Parathyroid adenoma (tissue), 2 donors: ENCODE measurements around the gene RNU1-3.
"Not testable (repeated sequence)": the region's sequence is repeated elsewhere in the genome, so short reads cannot be mapped to it uniquely, and the experiment has no call there.

Experiments used
- H2AFZ ChIP-seq: fragments of 300-600 bp; sonication (generic); one replicate; pipeline ENCODE4 v1.7.0; 2017; ENCODE audit warnings: antibody characterized with exemption, mild to moderate bottlenecking
- H3K27ac ChIP-seq: fragments of 300-600 bp; sonication (generic); one replicate; pipeline ENCODE4 v1.7.0; 2017
- H3K27me3 ChIP-seq: fragments of 300-600 bp; sonication (generic); one replicate; pipeline ENCODE4 v1.7.0; 2017; ENCODE audit warnings: low read length; ENCODE audit not compliant: control insufficient read depth, insufficient read depth
- H3K36me3 ChIP-seq: fragments of 300-600 bp; sonication (generic); one replicate; pipeline ENCODE4 v1.7.0; 2017; ENCODE audit warnings: low read length; ENCODE audit not compliant: control insufficient read depth, insufficient read depth
- H3K4me1 ChIP-seq: fragments of 300-600 bp; sonication (generic); one replicate; pipeline ENCODE4 v1.7.0; 2017; ENCODE audit warnings: control low read depth
- H3K4me2 ChIP-seq: fragments of 300-600 bp; sonication (generic); one replicate; pipeline ENCODE4 v1.7.0; 2017; ENCODE audit warnings: low read length
- H3K4me3 ChIP-seq: fragments of 300-600 bp; sonication (generic); one replicate; pipeline ENCODE4 v1.7.0; 2017; ENCODE audit warnings: low read depth, low read length
- H3K79me2 ChIP-seq: fragments of 300-600 bp; sonication (generic); one replicate; pipeline ENCODE4 v1.7.0; 2017; ENCODE audit warnings: control low read depth
- H3K9ac ChIP-seq: fragments of 300-600 bp; sonication (generic); one replicate; pipeline ENCODE4 v1.7.0; 2017; ENCODE audit warnings: mild to moderate bottlenecking
- H3K9me3 ChIP-seq: fragments of 300-600 bp; sonication (generic); one replicate; pipeline ENCODE4 v1.7.0; 2017; ENCODE audit warnings: low read length; ENCODE audit not compliant: control insufficient read depth
- TF ChIP-seq, protein P1 (sequence below): fragments of 300-600 bp; sonication (generic); IDR thresholded peaks from one replicate; pipeline ENCODE4 v1.7.0; 2017; ENCODE audit warnings: antibody characterized with exemption, mild to moderate bottlenecking
- donor health status: primary hyperparathyroidism.

Gene RNU1-3

DNA sequence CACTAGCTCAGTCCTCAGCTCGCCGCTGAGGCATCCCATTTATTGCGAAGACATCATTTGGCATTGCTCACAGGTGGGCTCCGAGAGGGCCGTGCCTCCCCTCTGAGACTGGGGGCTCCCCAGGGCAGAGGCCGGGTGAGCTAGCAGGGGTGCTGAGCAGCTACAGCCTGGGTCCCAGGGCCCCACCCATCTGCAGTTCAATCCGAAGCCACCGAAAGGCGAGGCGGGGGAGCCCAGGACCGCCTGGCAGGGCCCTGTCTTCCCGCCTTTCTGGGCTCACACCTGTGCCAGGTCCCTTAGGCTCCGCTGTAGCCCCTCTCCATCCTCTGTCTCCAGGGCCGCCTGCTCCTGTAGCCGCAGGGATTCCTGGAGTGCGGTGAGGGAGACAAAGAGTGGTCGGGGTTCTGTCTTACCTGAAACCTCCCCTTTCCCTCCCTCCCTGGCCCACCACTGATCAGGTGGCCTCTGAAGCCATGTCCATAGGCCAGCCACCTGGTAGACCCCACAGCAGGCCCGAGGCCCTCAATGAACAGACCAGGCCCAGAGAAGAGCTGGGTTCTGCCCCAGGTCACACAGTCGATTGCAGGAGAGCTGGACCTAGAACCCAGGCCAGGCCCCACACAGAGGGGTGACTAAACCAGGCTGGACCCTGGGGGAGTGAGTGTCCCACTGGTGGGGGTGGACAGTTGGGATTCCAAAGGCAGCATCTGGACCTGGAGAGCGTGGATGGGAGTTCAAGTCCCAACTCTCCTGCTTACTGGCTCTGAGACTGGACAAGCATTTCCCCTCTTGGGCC lies 35.3 kb downstream of the RNU1-3 start:
- Histone ChIP-seq H3K27me3 (no peaks in the 10 kb centered on the region), H3K4me2 (no peak overlapping the region), H3K9me3 (no peaks in the 10 kb centered on the region), H3K79me2 (no peaks in the 10 kb centered on the region), H3K9ac (no peak overlapping the region), H3K4me1 (no peaks in the 10 kb centered on the region), H2AFZ (no peak overlapping the region), H3K27ac (no peak overlapping the region), H3K36me3 (no peaks in the 10 kb centered on the region), H3K4me3 (no peak overlapping the region)
- TF ChIP-seq, protein P1, sequence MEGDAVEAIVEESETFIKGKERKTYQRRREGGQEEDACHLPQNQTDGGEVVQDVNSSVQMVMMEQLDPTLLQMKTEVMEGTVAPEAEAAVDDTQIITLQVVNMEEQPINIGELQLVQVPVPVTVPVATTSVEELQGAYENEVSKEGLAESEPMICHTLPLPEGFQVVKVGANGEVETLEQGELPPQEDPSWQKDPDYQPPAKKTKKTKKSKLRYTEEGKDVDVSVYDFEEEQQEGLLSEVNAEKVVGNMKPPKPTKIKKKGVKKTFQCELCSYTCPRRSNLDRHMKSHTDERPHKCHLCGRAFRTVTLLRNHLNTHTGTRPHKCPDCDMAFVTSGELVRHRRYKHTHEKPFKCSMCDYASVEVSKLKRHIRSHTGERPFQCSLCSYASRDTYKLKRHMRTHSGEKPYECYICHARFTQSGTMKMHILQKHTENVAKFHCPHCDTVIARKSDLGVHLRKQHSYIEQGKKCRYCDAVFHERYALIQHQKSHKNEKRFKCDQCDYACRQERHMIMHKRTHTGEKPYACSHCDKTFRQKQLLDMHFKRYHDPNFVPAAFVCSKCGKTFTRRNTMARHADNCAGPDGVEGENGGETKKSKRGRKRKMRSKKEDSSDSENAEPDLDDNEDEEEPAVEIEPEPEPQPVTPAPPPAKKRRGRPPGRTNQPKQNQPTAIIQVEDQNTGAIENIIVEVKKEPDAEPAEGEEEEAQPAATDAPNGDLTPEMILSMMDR, result no peak

DNA sequence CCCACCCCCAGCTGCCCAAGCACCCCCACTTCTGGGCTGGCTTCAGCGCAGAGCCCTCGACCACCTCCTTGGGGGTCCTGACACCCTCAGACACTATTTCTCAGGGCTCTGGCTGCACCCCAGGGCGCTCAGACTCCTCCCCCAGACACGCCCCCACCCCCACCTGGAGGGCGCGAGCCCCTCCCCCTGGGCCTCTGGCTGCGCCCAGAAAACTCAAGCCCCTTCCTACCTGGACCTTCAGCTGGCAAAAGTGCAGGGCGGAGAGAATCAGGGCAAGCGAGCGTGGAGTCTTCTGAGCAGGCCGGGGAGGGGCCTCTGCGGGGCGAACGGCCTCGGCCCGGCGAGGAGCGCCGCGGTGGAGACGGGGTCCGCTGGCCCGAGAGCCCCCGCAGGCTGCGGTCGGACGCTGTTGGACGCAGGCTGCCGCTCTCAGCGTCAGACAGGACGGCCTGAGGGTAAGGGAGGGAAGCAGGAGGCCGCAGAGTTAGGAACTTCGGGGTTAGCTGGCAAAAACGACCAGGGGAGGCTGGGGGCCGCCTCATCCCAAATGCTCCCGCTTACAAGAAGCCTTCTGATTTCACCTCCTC lies 36.0 kb downstream of the RNU1-3 start:
- H3K4me2 ChIP-seq, result no peak overlapping the region
- no peaks in the 10 kb centered on the region for H3K36me3 ChIP-seq
- H2AFZ ChIP-seq, result no peak overlapping the region
- H3K27ac ChIP-seq, result no peak overlapping the region
- no peak overlapping the region for H3K4me3 ChIP-seq
- no peaks in the 10 kb centered on the region for H3K27me3 ChIP-seq
- no peaks in the 10 kb centered on the region for H3K9me3 ChIP-seq
- no peak overlapping the region for H3K9ac ChIP-seq
- H3K4me1 ChIP-seq, result no peaks in the 10 kb centered on the region
- TF ChIP-seq, protein P1, result no peak
- no peaks in the 10 kb centered on the region for H3K79me2 ChIP-seq

DNA sequence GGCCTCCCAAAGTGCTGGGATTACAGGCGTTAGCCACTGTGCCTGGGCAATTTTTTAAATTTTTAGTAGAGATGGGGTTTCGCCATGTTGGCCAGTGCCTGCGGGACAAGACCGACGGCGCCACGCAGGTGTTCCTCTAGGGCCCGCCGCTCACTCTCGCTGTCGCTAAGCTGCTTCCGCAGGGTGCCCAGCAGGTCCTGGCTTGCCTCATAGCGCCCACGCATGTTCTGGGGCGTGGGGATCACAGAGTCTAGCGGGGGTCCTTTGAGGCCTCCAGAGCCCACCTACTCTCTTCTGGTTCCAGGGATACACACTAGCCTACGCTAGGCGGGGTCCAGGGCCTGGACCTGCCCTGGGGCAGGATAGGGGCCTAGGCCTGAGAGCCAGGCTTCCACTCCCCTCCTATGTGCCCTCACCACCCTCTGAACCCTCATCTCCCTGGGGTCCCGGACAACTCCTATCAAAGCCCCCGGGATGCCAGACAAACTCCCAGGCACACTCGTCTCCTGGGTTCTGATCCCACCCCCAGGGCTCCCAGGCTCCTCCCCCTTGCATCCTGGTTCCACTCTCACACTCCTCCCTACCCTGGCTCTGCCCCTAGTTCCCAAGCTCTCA lies 36.7 kb downstream of the RNU1-3 start:
- H3K79me2 ChIP-seq, H3K4me3 ChIP-seq, H3K36me3 ChIP-seq: not testable (repeated sequence)

DNA sequence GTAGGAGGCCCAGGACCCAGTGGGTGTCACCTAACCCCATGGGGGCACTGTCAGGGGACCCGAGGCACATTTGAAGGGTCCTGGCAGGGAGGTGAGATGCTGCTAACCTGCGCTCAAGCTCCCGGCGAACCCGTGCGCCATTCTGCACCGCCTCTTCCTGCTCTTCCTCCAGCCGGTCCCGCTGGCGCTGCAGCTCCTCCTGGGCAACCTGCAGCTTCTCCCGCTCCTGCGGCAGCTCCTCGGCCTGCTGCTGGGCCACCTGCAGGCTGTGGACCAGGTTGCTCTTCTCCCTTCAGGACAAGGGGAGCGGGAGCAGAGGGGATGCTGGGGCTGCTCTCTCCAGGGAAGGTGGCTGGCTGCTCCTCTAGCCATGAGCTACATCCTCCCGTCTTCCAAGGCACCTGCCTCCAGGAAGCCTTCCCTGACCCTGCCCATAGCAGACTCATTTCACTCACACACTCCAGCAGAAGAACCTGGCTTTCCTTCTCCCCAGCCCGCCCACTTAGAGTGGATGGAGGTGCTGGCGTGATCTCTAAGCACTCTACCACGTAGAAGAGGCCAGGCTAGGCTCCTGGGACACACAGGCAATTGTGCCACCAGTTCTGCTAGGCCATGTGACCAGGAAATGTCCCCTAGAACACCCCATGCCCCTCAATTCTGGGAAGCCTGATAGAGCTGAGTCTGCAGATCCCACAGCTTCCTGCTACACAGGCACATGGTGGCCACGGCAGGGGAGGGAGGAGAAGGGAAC lies 38.2 kb downstream of the RNU1-3 start:
- no peaks in the 10 kb centered on the region for H3K9me3 ChIP-seq
- H3K79me2 ChIP-seq, result no peaks in the 10 kb centered on the region
- no peaks in the 10 kb centered on the region for H3K36me3 ChIP-seq
- no peak overlapping the region for H3K4me2 ChIP-seq
- no peak overlapping the region for H3K4me3 ChIP-seq
- no peaks in the 10 kb centered on the region for H3K27me3 ChIP-seq
- H3K27ac ChIP-seq, result no peak overlapping the region
- H2AFZ ChIP-seq, result no peak overlapping the region
- TF ChIP-seq, protein P1, result no peak
- H3K4me1 ChIP-seq, result no peaks in the 10 kb centered on the region
- no peak overlapping the region for H3K9ac ChIP-seq

More for the DNA sequence above, 36.7 kb downstream of the RNU1-3 start:
- H3K9ac ChIP-seq, H3K27me3 ChIP-seq, H3K27ac ChIP-seq, H2AFZ ChIP-seq, H3K4me2 ChIP-seq, H3K9me3 ChIP-seq, H3K4me1 ChIP-seq: not testable (repeated sequence)

DNA sequence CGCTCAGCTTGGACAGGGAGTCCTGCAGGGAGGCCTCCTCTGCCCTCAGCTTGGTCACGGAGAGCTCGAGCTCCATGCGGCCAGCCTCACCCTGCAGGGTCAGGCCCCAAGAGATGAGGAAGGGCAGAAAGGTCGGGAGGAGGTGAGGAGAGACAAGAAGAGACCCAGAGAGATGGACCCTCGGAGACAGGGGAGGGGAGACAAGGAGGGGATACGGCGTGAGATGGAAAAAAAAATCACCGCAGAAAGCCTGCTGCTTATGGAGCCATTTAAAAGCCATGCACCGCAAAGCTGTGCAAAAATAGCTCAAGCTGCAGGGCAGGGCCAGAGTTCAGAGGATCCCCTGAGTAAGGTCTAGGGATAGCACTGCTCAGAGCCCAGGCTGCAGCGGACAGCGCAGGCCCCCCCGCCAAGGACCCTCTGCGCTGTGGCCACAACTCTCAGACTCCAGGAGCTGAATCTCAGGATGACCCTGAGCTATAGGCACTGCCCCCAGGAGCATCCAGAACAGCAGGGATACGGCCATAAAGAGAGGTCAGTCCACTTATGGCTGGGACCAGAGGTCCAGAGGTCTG lies 40.3 kb downstream of the RNU1-3 start:
- H3K4me2 ChIP-seq, H3K27ac ChIP-seq, H3K36me3 ChIP-seq, H3K9ac ChIP-seq, H3K79me2 ChIP-seq, H3K4me3 ChIP-seq, H2AFZ ChIP-seq, H3K4me1 ChIP-seq, H3K27me3 ChIP-seq, H3K9me3 ChIP-seq: not testable (repeated sequence)
